NB4 (cell line): ENCODE measurements around the gene SKOR1.

ENCODE experiments used
- CTCF ChIP-seq: IDR thresholded peaks from one replicate; pipeline ENCODE4 v1.5.1; 2012; ENCODE audit warnings: low read depth, low read length
- POLR2A ChIP-seq: IDR thresholded peaks from 2 replicates; pipeline ENCODE4 v1.6.1; 2011; ENCODE audit warnings: mild to moderate bottlenecking; ENCODE audit not compliant: insufficient read length; ENCODE audit errors: extremely low read depth

- TF ChIP-seq POLR2A = no peak
- no peak for TF ChIP-seq CTCF
These were observed 57.4 kb downstream of the SKOR1 start for GRCh38 chr15:67882487-67883233.
